Thyroid gland (tissue), 4 donors: ENCODE results near the gene MYLIP.

Source experiments
- CTCF ChIP-seq, 6 experiments: fragments of 200-600 bp in 3 of 6; fragments of 450-650 bp in 3 of 6; sonication (generic) in 3 of 6; IDR thresholded peaks; one replicate each; pipeline ENCODE4 v1.5.1; 2016 to 2019; ENCODE audit warnings: antibody characterized with exemption in 6 of 6, mild to moderate bottlenecking in 2 of 6, inconsistent platforms in 1 of 6, moderate library complexity in 1 of 6
- POLR2A ChIP-seq, 2 donors: fragments of 450-650 bp; IDR thresholded peaks; one replicate each; pipeline ENCODE4 v1.6.1; 2017; ENCODE audit warnings: antibody characterized with exemption in 2 of 2, mild to moderate bottlenecking in 2 of 2, moderate library complexity in 1 of 2

GRCh38 chr6:16129623-16130401 is 926 bp downstream of the MYLIP start:
- TF ChIP-seq CTCF (IDR thresholded peaks at IDR 0.05) (no peak), POLR2A (IDR thresholded peaks at IDR 0.05) (no peak)
